Breast epithelium (tissue), 3 donors: Measurements from ENCODE around the gene DPYD.

Source experiments
- CTCF ChIP-seq, 3 donors: fragments of 450-650 bp; IDR thresholded peaks; one replicate each; pipeline ENCODE4 v1.5.1; 2016 to 2017; ENCODE audit warnings: antibody characterized with exemption in 3 of 3, mild to moderate bottlenecking in 3 of 3, moderate library complexity in 3 of 3
- POLR2A ChIP-seq: fragments of 450-650 bp; IDR thresholded peaks from one replicate; pipeline ENCODE4 v1.6.1; 2016; ENCODE audit warnings: antibody characterized with exemption, mild to moderate bottlenecking, moderate library complexity

GRCh38 chr1:97170300-97170699 is 750.5 kb downstream of the DPYD start:
- no peak for TF ChIP-seq CTCF (IDR thresholded peaks at IDR 0.05)
- TF ChIP-seq POLR2A: no peak
